ENCODE results near the gene ZNF136. TPM values are rescaled to one million over a fixed set of nuclear protein-coding genes. Genes with fewer than 3 reads are reported as not detected.

ZNF136 gene
- total and polyA plus RNA-seq, 9 of the 15 experiments (the other 6 are each of a cell fraction or from before 2014, with no cell fraction given), result 1.0 to 5.3 (median 3.1) TPM

GRCh38 chr19:12139885-12140544 lies 22.9 kb upstream of the ZNF136 start, which contains the start of gene ZNF20 (continued):
- no peak for TF ChIP-seq ZMIZ1 (IDR thresholded peaks at IDR 0.05; ENCODE audit: low read depth in 2 of 2, low read length in 2 of 2)
- peak; percentile 21 for TF ChIP-seq GTF2B (IDR thresholded peaks at IDR 0.05; ENCODE audit: extremely low read depth, insufficient read length)
- peak; percentile 59 for TF ChIP-seq SUPT5H (IDR thresholded peaks at IDR 0.05)
- TF ChIP-seq GATAD2B (IDR thresholded peaks at IDR 0.05; ENCODE audit: borderline replicate concordance), result no peak
- no peak for TF ChIP-seq ZNF551 (CRISPR knock-in tag; IDR thresholded peaks at IDR 0.05)
- no peak for TF ChIP-seq FOXP4 (CRISPR knock-in tag; IDR thresholded peaks at IDR 0.05; ENCODE audit: borderline replicate concordance)
- no peak for TF ChIP-seq ELK3 (CRISPR knock-in tag; IDR thresholded peaks at IDR 0.05)
- TF ChIP-seq SNAPC5 (CRISPR knock-in tag; IDR thresholded peaks at IDR 0.05), result no peak
- TF ChIP-seq E2F4 (CRISPR knock-in tag; IDR thresholded peaks at IDR 0.05; ENCODE audit: low read depth), result no peak
- no peak for TF ChIP-seq HNRNPK (IDR thresholded peaks at IDR 0.05; ENCODE audit: low read depth, low read length, poor library complexity, severe bottlenecking)
- TF ChIP-seq FOXM1 (IDR thresholded peaks at IDR 0.05; ENCODE audit: low read depth), result peak; percentile 30; the same call in 1 of the 2 replicates
- TF ChIP-seq FOXM1 (CRISPR knock-in tag; IDR thresholded peaks at IDR 0.05; ENCODE audit: low read depth), result no peak
- peak; percentile 47; the same call in 1 of the 2 replicates for TF ChIP-seq TAF7 (tag; IDR thresholded peaks at IDR 0.05)
- TF ChIP-seq ZNF140 (CRISPR knock-in tag; IDR thresholded peaks at IDR 0.05), result no peak
- TF ChIP-seq FOS (IDR thresholded peaks at IDR 0.05; ENCODE audit: extremely low read depth, insufficient read length), result peak; percentile 65
- TF ChIP-seq CCNT2 (IDR thresholded peaks at IDR 0.05; ENCODE audit: borderline replicate concordance, extremely low read depth, insufficient read length, low read depth, low read length), result no peak
- no peak for TF ChIP-seq BDP1 (IDR thresholded peaks at IDR 0.05; ENCODE audit: insufficient read depth, insufficient read length)
- TF ChIP-seq DACH1 (IDR thresholded peaks at IDR 0.05; ENCODE audit: partially characterized antibody), result no peak
- TF ChIP-seq TEAD1 (CRISPR knock-in tag; IDR thresholded peaks at IDR 0.05), result 0 out of 4 replicates have a peak, but pooled peaks of 1 of the 2 experiments have one; percentile 30

Measured in K562 (cell line).